ENCODE data around the gene ARFIP2. TPM values are rescaled to one million over a fixed set of nuclear protein-coding genes. Genes with fewer than 3 reads are reported as not detected.

Gene ARFIP2
- total RNA-seq, 1 donor from 2014 or later, result 46.7 TPM

DNA sequence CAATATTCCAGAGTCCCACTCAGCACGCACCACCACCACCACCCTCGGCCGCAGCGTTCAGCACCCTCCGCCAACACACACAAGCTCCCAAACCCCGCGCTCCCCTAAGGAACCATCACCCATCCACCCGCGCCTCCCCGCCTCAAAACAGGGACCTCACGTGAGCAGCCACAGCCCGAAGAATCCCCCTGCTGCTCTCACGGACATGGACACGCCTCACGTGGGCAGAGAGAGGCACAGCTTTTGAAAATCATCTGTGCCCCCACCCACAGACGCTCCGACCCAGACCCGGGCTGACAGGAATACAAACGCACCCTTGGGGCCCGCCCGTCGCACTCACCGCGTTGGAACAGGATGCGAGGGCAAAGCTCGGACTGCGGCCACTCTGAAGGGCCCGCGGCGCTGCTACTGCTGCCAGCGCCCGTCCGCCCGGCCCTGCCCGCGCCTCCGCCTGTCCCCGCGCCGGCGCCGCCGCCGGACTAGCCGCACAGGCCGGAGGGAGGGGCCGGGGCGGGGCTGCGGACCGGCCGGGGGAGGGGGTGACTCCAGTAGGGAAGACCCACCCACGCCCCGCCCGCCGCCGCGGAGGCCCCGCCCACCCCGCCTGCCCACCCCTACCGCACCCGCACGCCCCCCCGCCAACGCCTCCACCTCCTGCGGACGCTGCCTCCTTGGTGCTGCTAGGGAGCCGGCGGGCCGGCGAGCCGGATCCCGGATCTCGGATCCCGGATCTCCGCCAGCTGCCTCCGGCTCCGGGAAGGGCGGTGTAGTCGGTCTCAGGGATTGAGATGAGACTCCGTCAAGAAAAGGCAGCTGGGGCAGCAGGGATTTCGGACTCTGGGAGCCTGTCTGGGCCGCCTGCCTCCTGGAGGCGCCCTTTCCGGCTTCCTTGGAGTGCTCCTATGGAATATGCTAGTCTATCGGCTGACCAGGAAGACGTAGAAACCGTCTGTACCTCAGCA lies 7.4 kb downstream of the ARFIP2 start, which contains the start of gene TRIM3:
TRIM3 (minus strand) TSS at position 491 of the 962 bp plus-strand sequence. CDS start 8,246 bp downstream, outside the sequence.
- Mint-ChIP-seq H3K9me3 (ENCODE audit: unreplicated experiment) (no peaks in the 10 kb centered on the region), H3K27ac (ENCODE audit: unreplicated experiment) (peak within 1 kb of the TSS; percentile 98), H3K4me3 (ENCODE audit: unreplicated experiment) (peak within 1 kb of the TSS; percentile 95), H3K4me1 (ENCODE audit: unreplicated experiment) (peaks cover 18% of the 10 kb centered on the region), H3K27me3 (ENCODE audit: unreplicated experiment) (peaks cover 10% of the 10 kb centered on the region), H3K36me3 (ENCODE audit: low read depth, unreplicated experiment) (peaks cover 3% of the 10 kb centered on the region)
- TF ChIP-seq, protein P1, sequence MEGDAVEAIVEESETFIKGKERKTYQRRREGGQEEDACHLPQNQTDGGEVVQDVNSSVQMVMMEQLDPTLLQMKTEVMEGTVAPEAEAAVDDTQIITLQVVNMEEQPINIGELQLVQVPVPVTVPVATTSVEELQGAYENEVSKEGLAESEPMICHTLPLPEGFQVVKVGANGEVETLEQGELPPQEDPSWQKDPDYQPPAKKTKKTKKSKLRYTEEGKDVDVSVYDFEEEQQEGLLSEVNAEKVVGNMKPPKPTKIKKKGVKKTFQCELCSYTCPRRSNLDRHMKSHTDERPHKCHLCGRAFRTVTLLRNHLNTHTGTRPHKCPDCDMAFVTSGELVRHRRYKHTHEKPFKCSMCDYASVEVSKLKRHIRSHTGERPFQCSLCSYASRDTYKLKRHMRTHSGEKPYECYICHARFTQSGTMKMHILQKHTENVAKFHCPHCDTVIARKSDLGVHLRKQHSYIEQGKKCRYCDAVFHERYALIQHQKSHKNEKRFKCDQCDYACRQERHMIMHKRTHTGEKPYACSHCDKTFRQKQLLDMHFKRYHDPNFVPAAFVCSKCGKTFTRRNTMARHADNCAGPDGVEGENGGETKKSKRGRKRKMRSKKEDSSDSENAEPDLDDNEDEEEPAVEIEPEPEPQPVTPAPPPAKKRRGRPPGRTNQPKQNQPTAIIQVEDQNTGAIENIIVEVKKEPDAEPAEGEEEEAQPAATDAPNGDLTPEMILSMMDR (IDR thresholded peaks at IDR 0.05; ENCODE audit: unreplicated experiment), result no peak
- peak; percentile 91 for DNase-seq (ENCODE audit: low spot score)

DNA sequence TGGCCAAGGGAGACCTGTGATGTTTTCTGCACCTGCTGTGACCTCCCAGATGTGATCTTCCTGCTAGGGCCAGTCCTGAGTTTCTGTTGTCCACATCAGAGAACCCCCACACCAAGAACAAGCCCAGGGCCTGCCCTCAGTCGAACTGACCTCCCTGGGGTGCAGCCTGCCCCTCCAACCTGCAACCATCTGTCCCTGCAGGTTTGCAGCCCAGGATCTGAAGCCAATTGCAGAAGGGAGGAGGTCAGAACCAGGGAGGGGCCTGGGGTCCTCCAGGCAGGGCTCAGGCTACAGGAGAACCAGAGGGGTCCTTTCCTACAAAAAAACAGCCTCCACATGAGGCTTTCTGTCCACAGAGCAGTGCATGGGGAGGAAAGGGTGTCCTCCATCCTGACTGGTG lies 8.2 kb downstream of the ARFIP2 start:
- H3K4me1 Mint-ChIP-seq (ENCODE audit: unreplicated experiment), result peaks cover 18% of the 10 kb centered on the region
- peak overlapping the region; percentile 85 for H3K4me3 Mint-ChIP-seq (ENCODE audit: unreplicated experiment)
- peaks cover 10% of the 10 kb centered on the region for H3K27me3 Mint-ChIP-seq (ENCODE audit: unreplicated experiment)
- H3K27ac Mint-ChIP-seq (ENCODE audit: unreplicated experiment), result no peak overlapping the region
- H3K36me3 Mint-ChIP-seq (ENCODE audit: low read depth, unreplicated experiment), result peaks cover 3% of the 10 kb centered on the region
- DNase-seq (ENCODE audit: low spot score), result no peak
- TF ChIP-seq, protein P1 (IDR thresholded peaks at IDR 0.05; ENCODE audit: unreplicated experiment), result no peak
- no peaks in the 10 kb centered on the region for H3K9me3 Mint-ChIP-seq (ENCODE audit: unreplicated experiment)

DNA sequence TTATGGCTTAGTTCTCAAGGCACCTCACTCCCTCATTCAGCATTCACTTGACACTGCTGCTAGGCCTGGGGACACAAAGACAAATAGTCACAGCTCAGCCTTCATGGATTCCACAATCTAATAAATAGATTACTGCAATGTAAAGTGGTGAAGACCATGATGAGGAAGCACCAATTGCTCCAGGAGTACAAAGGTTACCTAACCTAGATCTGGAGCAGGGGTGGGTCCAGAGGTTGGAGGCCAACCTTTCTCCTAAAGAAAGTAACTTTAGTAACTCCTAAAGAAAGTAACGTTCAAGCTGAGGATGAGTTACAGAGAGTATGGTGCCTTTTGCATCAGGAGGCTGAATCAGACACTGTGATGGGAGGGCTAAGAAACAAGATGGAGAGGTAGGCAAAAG lies 11.5 kb downstream of the ARFIP2 start:
- H3K27me3 Mint-ChIP-seq (ENCODE audit: unreplicated experiment), result peaks cover 4% of the 10 kb centered on the region
- H3K27ac Mint-ChIP-seq (ENCODE audit: unreplicated experiment), result no peak overlapping the region
- peaks cover 3% of the 10 kb centered on the region for H3K36me3 Mint-ChIP-seq (ENCODE audit: low read depth, unreplicated experiment)
- TF ChIP-seq, protein P1 (IDR thresholded peaks at IDR 0.05; ENCODE audit: unreplicated experiment), result no peak
- no peak for DNase-seq (ENCODE audit: low spot score)
- no peaks in the 10 kb centered on the region for H3K9me3 Mint-ChIP-seq (ENCODE audit: unreplicated experiment)
- H3K4me3 Mint-ChIP-seq (ENCODE audit: unreplicated experiment), result no peak overlapping the region
- H3K4me1 Mint-ChIP-seq (ENCODE audit: unreplicated experiment), result peaks cover 11% of the 10 kb centered on the region

DNA sequence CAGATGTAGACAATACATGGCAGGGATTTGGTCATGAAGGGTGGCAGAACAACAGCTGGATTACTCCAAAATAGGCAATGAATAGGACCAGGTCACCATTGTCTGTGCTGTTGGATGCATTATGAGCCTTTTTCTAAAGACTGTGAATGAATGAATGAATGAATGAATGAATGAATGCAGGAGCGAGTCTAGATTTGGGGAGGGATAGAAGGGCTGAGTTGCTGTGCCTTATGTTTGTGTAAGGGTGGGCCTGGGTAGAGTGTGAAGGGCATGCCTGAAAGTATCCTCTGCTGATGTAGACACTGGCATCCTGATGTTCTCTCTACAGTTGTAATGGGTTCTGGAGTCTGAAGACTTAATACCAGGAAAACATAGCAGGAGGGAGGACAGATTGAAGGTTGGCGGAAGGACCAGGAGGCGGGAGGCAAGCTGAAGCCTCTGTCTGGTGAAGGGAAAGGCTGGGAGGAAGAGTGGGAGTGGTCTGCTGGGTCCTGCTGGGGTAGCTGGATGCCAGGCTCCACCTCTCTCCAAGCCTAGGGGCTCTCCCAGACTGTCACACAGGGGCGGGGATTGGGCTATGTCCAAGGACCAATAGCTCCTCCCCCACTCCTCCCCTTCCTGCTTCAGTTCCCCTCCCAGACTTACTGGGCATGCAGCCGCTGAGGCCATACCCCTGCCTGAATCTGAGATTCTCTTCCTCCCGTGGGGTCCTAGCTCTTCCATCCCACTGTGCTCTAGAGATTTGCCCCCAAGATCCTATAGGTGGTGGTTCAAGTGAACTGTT lies 12.2 kb downstream of the ARFIP2 start:
- H3K4me1 Mint-ChIP-seq (ENCODE audit: unreplicated experiment), result peaks cover 6% of the 10 kb centered on the region
- no peak overlapping the region for H3K27ac Mint-ChIP-seq (ENCODE audit: unreplicated experiment)
- peaks cover 3% of the 10 kb centered on the region for H3K36me3 Mint-ChIP-seq (ENCODE audit: low read depth, unreplicated experiment)
- no peak overlapping the region for H3K4me3 Mint-ChIP-seq (ENCODE audit: unreplicated experiment)
- peaks cover 2% of the 10 kb centered on the region for H3K27me3 Mint-ChIP-seq (ENCODE audit: unreplicated experiment)
- peak; percentile 83 for DNase-seq (ENCODE audit: low spot score)
- TF ChIP-seq, protein P1 (IDR thresholded peaks at IDR 0.05; ENCODE audit: unreplicated experiment), result no peak
- no peaks in the 10 kb centered on the region for H3K9me3 Mint-ChIP-seq (ENCODE audit: unreplicated experiment)

All from endothelial cell (in vitro differentiated cells).